ENCODE measurements around the gene ANGEL2. TPM values are rescaled to one million over a fixed set of nuclear protein-coding genes. Genes with fewer than 3 reads are reported as not detected.
A peak's percentile ranks its signal among the peaks of the same experiment; 100 is the strongest.
"Not testable (repeated sequence)": the region's sequence is repeated elsewhere in the genome, so short reads cannot be mapped to it uniquely, and the experiment has no call there.

The ANGEL2 gene
- total RNA-seq, 1 donor from 2014 or later, result 21.2 TPM

DNA sequence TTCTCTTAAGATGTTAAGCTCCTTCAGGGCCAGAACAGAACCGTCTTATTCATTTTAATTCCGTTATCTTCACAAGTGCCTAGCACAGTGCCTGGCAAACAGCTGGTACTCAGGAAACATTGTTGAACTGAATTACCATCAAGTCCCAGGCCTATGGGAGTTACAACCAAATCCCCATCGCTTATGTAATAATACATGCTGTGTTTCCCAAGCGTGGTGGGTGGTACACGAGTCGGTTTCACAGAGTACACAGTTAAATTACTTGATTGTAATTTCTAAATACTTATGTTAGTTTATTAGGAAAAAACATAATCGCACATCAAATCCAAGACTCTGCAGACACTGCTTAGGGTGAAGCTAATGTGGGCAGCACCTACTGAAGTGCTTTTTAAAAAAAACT is 1.0 kb downstream of the ANGEL2 start:
- Mint-ChIP-seq H3K4me1 (ENCODE audit: low read depth) (peaks cover 20% of the 10 kb centered on the region), H3K27me3 (ENCODE audit: low read depth) (no peaks in the 10 kb centered on the region), H3K9me3 (ENCODE audit: low read depth) (no peaks in the 10 kb centered on the region), H3K4me3 (ENCODE audit: unreplicated experiment) (peak overlapping the region; percentile 96), H3K36me3 (ENCODE audit: low read depth) (peaks cover 4% of the 10 kb centered on the region), H3K27ac (ENCODE audit: unreplicated experiment) (peak overlapping the region; percentile 97)
- TF ChIP-seq, protein P1, sequence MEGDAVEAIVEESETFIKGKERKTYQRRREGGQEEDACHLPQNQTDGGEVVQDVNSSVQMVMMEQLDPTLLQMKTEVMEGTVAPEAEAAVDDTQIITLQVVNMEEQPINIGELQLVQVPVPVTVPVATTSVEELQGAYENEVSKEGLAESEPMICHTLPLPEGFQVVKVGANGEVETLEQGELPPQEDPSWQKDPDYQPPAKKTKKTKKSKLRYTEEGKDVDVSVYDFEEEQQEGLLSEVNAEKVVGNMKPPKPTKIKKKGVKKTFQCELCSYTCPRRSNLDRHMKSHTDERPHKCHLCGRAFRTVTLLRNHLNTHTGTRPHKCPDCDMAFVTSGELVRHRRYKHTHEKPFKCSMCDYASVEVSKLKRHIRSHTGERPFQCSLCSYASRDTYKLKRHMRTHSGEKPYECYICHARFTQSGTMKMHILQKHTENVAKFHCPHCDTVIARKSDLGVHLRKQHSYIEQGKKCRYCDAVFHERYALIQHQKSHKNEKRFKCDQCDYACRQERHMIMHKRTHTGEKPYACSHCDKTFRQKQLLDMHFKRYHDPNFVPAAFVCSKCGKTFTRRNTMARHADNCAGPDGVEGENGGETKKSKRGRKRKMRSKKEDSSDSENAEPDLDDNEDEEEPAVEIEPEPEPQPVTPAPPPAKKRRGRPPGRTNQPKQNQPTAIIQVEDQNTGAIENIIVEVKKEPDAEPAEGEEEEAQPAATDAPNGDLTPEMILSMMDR (IDR thresholded peaks at IDR 0.05), result no peak
- no peak for DNase-seq (ENCODE audit: low spot score)

DNA sequence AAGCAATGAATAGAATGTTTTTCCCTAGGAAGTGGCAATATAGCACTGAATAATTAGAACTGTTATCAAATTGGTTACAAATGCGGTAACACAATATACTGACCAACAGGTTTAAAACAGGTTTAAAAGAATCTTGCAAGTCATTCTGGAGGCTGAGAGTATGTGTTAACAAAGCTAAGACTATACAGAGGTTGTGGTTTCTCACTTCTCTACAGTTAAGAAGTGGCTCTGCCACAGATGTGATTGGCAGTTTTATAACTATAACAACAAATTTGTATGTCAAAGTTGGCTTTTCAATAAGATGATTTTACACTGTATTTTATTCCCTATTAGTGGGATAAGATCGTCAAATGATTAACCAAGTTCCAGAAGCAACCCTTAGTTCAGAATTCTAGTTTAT is 7.1 kb downstream of the ANGEL2 start:
- H3K27ac Mint-ChIP-seq (ENCODE audit: unreplicated experiment), result no peak overlapping the region
- H3K27me3 Mint-ChIP-seq (ENCODE audit: low read depth), result no peaks in the 10 kb centered on the region
- H3K4me1 Mint-ChIP-seq (ENCODE audit: low read depth), result peaks cover 7% of the 10 kb centered on the region
- DNase-seq (ENCODE audit: low spot score), result no peak
- H3K4me3 Mint-ChIP-seq (ENCODE audit: unreplicated experiment), result no peak overlapping the region
- peaks cover 12% of the 10 kb centered on the region for H3K36me3 Mint-ChIP-seq (ENCODE audit: low read depth)
- TF ChIP-seq, protein P1 (IDR thresholded peaks at IDR 0.05), result no peak
- H3K9me3 Mint-ChIP-seq (ENCODE audit: low read depth), result no peaks in the 10 kb centered on the region

DNA sequence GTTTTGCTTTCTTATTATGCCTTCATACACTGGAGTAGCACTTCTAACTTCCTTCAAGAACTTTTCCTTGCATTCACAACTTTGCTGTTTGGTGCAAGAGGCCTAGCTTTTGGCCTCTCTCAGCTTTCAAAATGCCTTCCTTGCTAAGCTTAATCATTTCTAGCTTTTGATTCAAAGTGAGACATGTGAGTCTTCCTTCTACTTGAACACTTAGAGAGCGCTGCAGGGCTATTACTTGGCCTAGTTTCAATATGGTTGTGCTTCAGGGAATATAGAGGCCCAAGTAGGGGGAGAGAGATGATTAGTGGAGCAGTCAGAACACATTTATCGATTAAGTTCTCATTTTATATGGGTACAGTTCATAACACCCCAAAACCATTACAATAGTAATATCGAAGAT is 12.4 kb downstream of the ANGEL2 start:
- Mint-ChIP-seq H3K4me1 (ENCODE audit: low read depth) (no peaks in the 10 kb centered on the region), H3K4me3 (ENCODE audit: unreplicated experiment) (no peak overlapping the region), H3K9me3 (ENCODE audit: low read depth) (no peaks in the 10 kb centered on the region), H3K27me3 (ENCODE audit: low read depth) (no peaks in the 10 kb centered on the region), H3K36me3 (ENCODE audit: low read depth) (peaks cover 18% of the 10 kb centered on the region), H3K27ac (ENCODE audit: unreplicated experiment) (no peak overlapping the region)
- no peak for DNase-seq (ENCODE audit: low spot score)
- TF ChIP-seq, protein P1 (IDR thresholded peaks at IDR 0.05), result no peak

DNA sequence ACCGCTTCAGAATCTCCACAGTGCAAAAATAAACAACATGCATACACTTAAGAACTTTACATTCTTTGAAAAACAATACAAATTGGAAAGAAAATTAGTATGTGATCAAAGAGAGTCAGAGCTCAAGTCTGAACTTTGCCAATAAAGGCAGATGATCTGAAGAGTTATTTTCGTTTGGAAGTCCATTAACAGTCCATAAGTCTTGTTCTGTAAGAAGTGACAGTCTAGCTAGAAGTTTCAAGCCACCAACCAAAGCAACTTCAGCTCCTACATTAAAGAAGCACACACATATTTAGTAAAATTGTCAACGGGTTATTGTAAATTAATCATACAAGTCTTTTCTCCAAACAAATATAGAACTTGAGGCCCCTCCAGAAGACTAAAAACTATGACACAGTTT is 20.7 kb downstream of the ANGEL2 start:
- TF ChIP-seq, protein P1 (IDR thresholded peaks at IDR 0.05), result no peak
- DNase-seq (ENCODE audit: low spot score), result no peak
- no peaks in the 10 kb centered on the region for H3K9me3 Mint-ChIP-seq (ENCODE audit: low read depth)
- no peak overlapping the region for H3K4me3 Mint-ChIP-seq (ENCODE audit: unreplicated experiment)
- H3K4me1 Mint-ChIP-seq (ENCODE audit: low read depth), result no peaks in the 10 kb centered on the region
- H3K27ac Mint-ChIP-seq (ENCODE audit: unreplicated experiment), result peak overlapping the region; percentile 22
- H3K36me3 Mint-ChIP-seq (ENCODE audit: low read depth), result peaks cover 16% of the 10 kb centered on the region
- no peaks in the 10 kb centered on the region for H3K27me3 Mint-ChIP-seq (ENCODE audit: low read depth)

DNA sequence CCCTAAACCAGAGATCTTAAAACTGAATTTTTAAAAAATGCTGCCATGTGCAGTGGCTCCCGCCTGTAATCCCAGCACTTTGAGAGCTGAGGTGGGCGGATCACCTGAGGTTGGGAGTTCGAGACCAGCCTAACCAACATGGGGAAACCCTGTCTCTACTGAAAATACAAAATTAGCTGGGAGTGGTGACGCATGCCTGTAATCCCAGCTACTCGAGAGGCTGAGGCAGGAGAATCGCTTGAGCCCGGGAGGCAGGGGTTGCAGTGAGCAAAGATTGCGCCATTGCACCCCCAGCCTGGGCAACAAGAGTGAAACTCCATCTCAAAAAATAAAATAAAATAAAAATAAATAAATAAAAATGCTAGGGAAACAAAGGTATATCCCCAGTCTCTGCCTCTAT is 21.7 kb downstream of the ANGEL2 start:
- H3K4me1 Mint-ChIP-seq (ENCODE audit: low read depth); H3K27me3 Mint-ChIP-seq (ENCODE audit: low read depth); DNase-seq (ENCODE audit: low spot score); H3K9me3 Mint-ChIP-seq (ENCODE audit: low read depth); H3K27ac Mint-ChIP-seq (ENCODE audit: unreplicated experiment); H3K4me3 Mint-ChIP-seq (ENCODE audit: unreplicated experiment): not testable (repeated sequence)
- peaks cover 14% of the 10 kb centered on the region for H3K36me3 Mint-ChIP-seq (ENCODE audit: low read depth)

DNA sequence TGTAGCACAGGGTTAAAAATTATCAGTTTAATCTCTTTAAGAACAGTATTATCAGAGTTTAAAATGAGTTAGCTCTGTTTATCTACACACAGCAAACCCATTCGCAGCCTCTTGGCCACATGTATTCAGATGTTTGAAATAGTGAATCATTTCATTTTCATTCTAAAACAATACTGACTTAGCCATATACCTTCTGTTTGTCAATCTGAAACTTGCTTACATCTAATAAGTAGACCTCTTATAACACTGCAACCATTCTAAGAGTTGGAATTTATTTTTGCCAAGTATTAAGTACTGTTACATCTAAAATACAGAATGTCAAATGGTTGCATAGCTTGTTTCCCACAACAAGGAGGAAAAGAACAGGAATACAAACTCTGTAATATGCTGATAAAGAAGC is 25.4 kb downstream of the ANGEL2 start:
- no peaks in the 10 kb centered on the region for H3K4me1 Mint-ChIP-seq (ENCODE audit: low read depth)
- H3K36me3 Mint-ChIP-seq (ENCODE audit: low read depth), result peaks cover 7% of the 10 kb centered on the region
- H3K9me3 Mint-ChIP-seq (ENCODE audit: low read depth), result no peaks in the 10 kb centered on the region
- H3K27me3 Mint-ChIP-seq (ENCODE audit: low read depth), result no peaks in the 10 kb centered on the region
- no peak for DNase-seq (ENCODE audit: low spot score)
- no peak overlapping the region for H3K4me3 Mint-ChIP-seq (ENCODE audit: unreplicated experiment)
- TF ChIP-seq, protein P1 (IDR thresholded peaks at IDR 0.05), result no peak
- no peak overlapping the region for H3K27ac Mint-ChIP-seq (ENCODE audit: unreplicated experiment)
